SJCRH30 (cell line): ENCODE data around the gene LIPM. TPM values are rescaled to one million over a fixed set of nuclear protein-coding genes. Genes with fewer than 3 reads are reported as not detected.
"Not testable (repeated sequence)": the region's sequence is repeated elsewhere in the genome, so short reads cannot be mapped to it uniquely, and the experiment has no call there.

Experiments
- DNase-seq, 2 experiments: peaks; one replicate each; pipeline ENCODE4 v3.0.0-alpha.2; 2015 to 2020
- H3K27ac ChIP-seq: fragments of 250-450 bp; sonication (Bioruptor Pico); 2 replicates; pipeline ENCODE4 v1.5.1; 2020; ENCODE audit warnings: mild to moderate bottlenecking, moderate library complexity
- H3K27me3 ChIP-seq: fragments of 250-450 bp; sonication (Bioruptor Pico); 2 replicates; pipeline ENCODE4 v1.5.1; 2020; ENCODE audit warnings: mild to moderate bottlenecking, moderate library complexity
- H3K36me3 ChIP-seq: fragments of 250-450 bp; sonication (Bioruptor Pico); 2 replicates; pipeline ENCODE4 v1.5.1; 2020; ENCODE audit warnings: mild to moderate bottlenecking, moderate library complexity
- H3K4me1 ChIP-seq: fragments of 250-450 bp; sonication (Bioruptor Pico); 2 replicates; pipeline ENCODE4 v1.5.1; 2020; ENCODE audit warnings: mild to moderate bottlenecking, moderate library complexity
- H3K4me3 ChIP-seq: fragments of 250-450 bp; sonication (Bioruptor Pico); 2 replicates; pipeline ENCODE4 v1.5.1; 2020; ENCODE audit warnings: mild to moderate bottlenecking, moderate library complexity
- H3K9me3 ChIP-seq: fragments of 250-450 bp; sonication (Bioruptor Pico); replicated peaks from 2 replicates; pipeline ENCODE4 v1.5.1; 2020; ENCODE audit warnings: mild to moderate bottlenecking, moderate library complexity
- total RNA-seq: library from RNA; depleted of rRNA; stranded (reverse); fragments of >200 nt; shearing (Covaris generic); gene quantifications from 2 replicates; pipeline ENCODE4 v1.2.3, GENCODE V29; 2014

Gene LIPM
- total RNA-seq, 1 experiment from 2014 or later = not detected

DNA sequence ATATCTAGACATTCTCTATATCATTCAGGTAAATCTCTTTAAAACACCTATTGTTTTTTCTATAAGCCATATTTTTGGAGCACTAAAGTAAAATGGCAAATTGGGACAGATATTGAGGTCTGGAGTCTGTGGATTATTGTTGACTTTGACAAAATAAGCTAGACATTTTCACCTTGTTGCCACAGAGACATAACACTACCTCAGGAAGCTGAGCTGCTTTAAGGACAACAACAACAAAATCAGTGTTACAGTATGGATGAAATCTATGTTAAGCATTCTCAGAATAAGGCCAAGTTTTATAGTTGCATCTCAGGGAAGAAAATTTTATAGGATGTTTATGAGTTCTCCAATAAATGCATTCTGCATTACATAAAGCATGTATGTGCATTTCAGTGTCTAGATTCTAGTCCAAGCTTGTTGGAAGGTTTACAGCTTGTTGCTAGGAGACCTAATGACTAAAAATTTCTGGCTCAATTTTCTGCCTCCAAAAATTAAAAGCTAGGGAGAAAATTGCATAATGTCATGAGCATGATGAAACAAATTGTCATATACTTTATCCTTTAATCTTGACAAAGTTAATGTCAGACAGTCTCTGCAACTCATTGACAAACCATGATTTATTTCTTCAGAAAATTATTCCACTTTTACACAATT, 18.3 kb downstream of the LIPM start:
- Histone ChIP-seq H3K9me3 (no peaks in the 10 kb centered on the region), H3K4me3 (no peak overlapping the region), H3K4me1 (no peaks in the 10 kb centered on the region), H3K27ac (no peak overlapping the region), H3K36me3 (no peaks in the 10 kb centered on the region), H3K27me3 (no peaks in the 10 kb centered on the region)
- DNase-seq = no peak

DNA sequence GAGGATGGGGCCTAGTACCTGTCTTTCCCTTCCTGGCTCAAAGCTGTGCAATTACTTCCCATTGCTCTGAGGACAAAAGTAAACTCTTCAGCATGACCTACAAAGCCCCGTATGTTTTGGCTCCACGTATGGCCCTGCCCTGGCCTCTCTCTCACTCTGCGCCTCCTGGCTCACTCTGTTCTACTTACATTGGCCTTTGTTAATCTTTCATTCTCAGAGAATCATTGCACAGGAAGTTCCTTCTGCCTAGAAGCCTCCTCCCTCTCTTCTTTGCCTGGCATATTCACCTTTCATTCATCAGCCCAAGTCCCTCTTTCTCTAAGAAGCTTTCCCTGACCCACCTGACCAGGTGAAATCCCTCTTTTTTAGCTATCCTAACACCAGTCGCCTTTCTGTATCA, 23.9 kb downstream of the LIPM start:
- Histone ChIP-seq H3K9me3 (no peaks in the 10 kb centered on the region), H3K36me3 (no peaks in the 10 kb centered on the region), H3K27ac (no peak overlapping the region), H3K4me3 (no peak overlapping the region), H3K4me1 (no peaks in the 10 kb centered on the region), H3K27me3 (no peaks in the 10 kb centered on the region)
- no peak for DNase-seq

DNA sequence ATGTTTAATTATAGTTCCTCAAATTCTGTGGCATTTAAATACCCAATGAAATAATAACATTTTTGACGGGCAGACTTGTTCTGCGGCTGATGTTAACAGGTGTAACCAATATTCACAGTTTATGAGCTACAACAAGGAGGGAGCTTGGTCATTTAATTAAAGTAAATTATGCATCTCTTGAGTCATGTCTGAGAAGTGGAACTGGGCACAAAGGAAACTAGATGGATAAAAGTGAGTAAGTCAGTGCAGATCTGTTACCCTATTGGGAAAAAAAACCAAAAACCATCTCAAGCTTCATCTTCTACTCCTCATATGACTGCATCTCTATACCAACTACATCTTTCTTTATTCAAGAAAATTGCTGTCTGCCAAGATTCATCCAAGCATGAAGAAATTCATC, 25.1 kb downstream of the LIPM start:
- no peak overlapping the region for H3K27ac ChIP-seq
- H3K9me3 ChIP-seq = no peaks in the 10 kb centered on the region
- no peaks in the 10 kb centered on the region for H3K27me3 ChIP-seq
- H3K4me1 ChIP-seq = no peaks in the 10 kb centered on the region
- H3K4me3 ChIP-seq = no peak overlapping the region
- no peak for DNase-seq
- no peaks in the 10 kb centered on the region for H3K36me3 ChIP-seq

DNA sequence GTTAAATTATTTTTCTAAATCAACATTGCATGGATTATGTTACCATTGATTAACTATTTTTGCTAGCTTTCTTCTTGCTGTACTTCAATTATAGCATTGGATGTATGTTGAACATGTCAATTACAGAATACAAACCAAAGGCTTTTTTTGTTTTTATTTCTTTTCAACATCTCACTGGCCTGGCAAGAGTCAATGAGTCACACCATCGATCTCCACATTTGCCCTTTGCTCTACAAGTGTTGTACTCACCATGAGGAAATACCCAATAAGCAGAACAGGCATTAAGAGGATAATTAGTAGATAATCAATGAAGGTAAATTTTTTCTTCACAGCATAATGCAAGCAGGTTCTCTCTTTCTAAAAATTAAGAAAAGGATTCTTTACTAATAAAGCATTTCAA, 25.8 kb downstream of the LIPM start:
- no peak for DNase-seq
- Histone ChIP-seq H3K4me3 (no peak overlapping the region), H3K4me1 (no peaks in the 10 kb centered on the region), H3K27me3 (no peaks in the 10 kb centered on the region), H3K27ac (no peak overlapping the region), H3K36me3 (no peaks in the 10 kb centered on the region), H3K9me3 (no peaks in the 10 kb centered on the region)

DNA sequence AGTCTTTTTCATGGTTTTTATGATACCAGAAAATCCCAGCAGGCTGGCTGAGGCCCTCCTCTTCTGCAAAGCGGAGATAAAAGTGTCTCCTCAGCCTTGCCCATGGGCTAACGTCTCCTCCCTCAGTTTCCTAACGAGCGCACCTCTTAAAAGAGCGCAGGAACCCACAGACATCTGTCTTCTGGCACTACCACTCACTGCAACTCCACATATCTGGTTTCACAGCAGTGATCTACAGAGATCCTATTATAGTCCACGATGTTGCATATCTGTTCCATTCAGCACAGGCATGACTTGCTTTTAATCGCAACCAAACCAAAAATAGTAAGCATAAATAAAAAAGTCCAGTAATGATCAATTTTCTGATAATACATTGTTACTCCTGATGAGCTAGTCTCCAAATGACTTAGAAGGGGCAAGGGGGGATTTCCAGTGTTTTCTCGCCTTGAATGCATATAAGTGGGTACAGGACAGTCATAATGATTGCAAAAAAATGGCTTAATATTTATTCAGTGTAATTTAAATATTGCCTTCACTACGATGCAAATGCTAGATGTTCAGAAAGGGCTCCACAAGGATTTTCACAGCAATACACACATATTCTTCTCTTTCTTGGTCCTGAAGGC, 28.2 kb downstream of the LIPM start:
- H3K27me3 ChIP-seq = no peaks in the 10 kb centered on the region
- H3K36me3 ChIP-seq = no peaks in the 10 kb centered on the region
- H3K27ac ChIP-seq = no peak overlapping the region
- H3K9me3 ChIP-seq = no peaks in the 10 kb centered on the region
- no peak overlapping the region for H3K4me3 ChIP-seq
- no peaks in the 10 kb centered on the region for H3K4me1 ChIP-seq
- DNase-seq = no peak

DNA sequence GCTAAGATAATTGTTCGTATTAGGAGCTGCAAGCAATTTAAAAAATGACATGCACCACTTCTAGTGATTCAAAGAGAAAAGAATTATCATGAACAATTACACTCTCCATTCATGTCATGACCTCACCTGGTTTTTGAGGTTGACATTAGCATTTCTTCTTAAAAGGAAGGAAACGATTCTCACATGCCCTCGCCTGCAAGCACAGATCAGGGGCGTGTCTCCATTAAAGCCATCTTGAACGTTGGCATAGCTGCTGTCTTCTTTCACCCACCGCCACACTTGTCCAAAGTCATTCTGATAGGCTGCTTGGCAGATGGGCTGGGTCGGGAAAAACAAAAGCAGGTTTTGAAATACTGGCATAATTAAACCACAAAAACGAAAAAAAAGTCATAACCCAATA, 29.2 kb downstream of the LIPM start:
- Histone ChIP-seq H3K4me1 (no peaks in the 10 kb centered on the region), H3K27ac (no peak overlapping the region), H3K36me3 (no peaks in the 10 kb centered on the region), H3K4me3 (no peak overlapping the region), H3K9me3 (no peaks in the 10 kb centered on the region), H3K27me3 (no peaks in the 10 kb centered on the region)
- no peak for DNase-seq

DNA sequence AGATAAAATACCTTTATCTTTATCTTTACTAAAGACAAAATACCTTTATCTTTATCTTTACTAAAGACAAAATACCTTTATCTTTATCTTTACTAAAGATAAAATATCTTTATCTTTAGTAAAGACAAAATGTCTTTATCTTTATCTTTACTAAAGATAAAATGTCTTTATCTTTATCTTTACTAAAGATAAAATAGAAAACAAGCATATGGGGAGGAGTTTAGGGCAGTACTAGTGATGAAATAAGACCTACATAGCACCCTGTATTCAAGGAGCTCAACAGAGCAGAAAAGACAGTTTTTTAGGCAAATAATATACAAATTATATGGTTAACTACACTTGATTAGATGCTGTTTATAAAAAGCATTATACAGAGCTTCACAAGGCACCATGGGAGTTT, 29.8 kb downstream of the LIPM start:
- Histone ChIP-seq H3K9me3 (no peaks in the 10 kb centered on the region), H3K4me3 (no peak overlapping the region), H3K27ac (no peak overlapping the region), H3K36me3 (no peaks in the 10 kb centered on the region), H3K4me1 (no peaks in the 10 kb centered on the region), H3K27me3 (no peaks in the 10 kb centered on the region)
- DNase-seq = no peak

DNA sequence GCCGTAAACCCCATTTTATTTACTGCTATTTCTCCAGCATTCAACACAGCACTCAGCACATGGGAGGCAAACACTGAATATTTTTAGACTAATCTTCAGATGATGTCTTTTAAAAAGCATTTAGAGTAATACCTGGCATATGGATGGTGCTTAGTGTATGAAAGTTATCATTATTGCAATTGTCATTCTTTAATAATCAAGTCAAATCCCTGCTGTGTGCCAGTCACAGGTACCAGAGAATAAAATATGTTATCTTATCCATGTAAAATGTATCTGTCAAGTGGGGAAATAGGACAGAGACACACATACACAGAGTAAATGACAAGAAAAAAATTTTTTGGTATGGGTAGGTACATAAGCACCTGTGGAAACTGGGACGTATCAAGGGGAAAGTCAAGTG, 30.6 kb downstream of the LIPM start:
- Histone ChIP-seq H3K4me3 (no peak overlapping the region), H3K9me3 (no peaks in the 10 kb centered on the region), H3K4me1 (no peaks in the 10 kb centered on the region), H3K36me3 (no peaks in the 10 kb centered on the region), H3K27ac (no peak overlapping the region), H3K27me3 (no peaks in the 10 kb centered on the region)
- no peak for DNase-seq

DNA sequence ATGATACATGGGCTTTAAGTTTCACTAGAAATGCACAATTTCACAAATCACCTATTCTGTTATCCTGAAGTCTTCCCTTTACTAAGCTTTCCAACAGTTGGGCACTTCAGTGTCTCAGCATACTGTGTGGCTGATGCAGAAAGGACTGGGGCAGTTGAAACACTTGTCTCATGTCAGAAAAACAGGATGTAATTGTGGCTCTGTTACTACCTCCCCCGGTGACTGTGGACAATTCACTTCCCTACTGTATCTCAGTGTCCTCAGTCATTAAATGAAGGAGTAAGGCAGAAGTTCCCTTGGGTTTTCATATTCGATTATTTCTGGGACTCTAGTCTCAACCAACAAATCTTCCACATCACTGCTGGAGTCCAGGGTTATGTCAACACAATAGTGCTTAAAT, 31.2 kb downstream of the LIPM start:
- H3K27ac ChIP-seq = no peak overlapping the region
- H3K36me3 ChIP-seq = no peaks in the 10 kb centered on the region
- H3K4me1 ChIP-seq = no peaks in the 10 kb centered on the region
- no peak for DNase-seq
- no peak overlapping the region for H3K4me3 ChIP-seq
- no peaks in the 10 kb centered on the region for H3K27me3 ChIP-seq
- no peaks in the 10 kb centered on the region for H3K9me3 ChIP-seq

DNA sequence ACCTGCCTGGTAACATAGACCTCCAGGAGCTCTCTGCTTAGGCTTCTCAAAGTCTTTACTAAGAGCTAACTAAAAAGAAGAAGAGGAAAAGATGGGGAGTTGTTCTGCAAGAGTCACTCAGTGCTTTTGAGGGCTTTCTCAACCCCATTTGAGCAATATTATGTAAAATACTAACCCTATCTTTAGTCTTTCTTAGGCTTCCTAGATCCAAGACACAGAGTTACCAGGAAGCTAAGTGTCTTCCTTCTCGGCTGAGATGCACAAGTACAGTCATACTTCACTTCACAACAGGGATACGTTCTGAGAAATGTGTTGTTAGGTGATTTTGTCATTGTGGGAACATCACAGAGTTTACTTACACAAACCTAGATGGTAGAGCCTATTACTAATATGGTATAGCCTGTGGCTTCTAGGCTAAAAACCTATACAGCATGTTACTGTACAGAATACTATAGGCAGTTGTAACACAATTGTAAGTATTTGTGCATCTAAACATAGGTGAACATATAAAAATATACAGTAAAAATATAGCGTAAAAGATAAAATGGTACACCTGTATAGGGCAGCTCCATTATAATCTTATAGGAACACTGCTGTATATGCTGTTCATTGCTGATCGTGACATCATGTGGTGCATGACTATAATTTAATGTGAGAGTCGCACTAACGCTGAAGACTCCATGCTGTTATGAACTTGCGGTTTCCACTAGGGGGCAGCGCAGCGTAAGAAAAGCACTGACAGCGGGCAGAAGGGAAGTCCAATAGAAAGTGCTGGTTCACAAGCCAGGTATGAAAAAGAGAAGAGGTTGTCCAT, 32.8 kb downstream of the LIPM start:
- no peak overlapping the region for H3K4me3 ChIP-seq
- no peaks in the 10 kb centered on the region for H3K9me3 ChIP-seq
- DNase-seq = peak; percentile 51 to 76
- H3K27ac ChIP-seq = no peak overlapping the region
- no peaks in the 10 kb centered on the region for H3K36me3 ChIP-seq
- H3K4me1 ChIP-seq = no peaks in the 10 kb centered on the region
- H3K27me3 ChIP-seq = no peaks in the 10 kb centered on the region

DNA sequence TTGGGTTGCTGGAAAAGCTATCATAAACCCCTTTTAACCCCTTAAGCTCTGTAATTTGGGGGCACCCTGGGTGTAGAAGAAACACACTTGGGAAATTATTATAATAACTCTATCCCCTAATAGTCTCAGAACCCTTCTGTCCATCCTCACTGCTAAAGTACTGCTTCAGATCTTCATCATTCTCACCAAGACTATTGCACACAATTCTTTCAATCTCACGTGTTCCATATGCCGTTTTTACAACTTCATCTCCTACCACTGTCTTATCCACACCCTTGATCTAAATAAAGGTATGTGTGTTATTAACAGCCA, 33.3 kb downstream of the LIPM start:
- no peaks in the 10 kb centered on the region for H3K27me3 ChIP-seq
- no peak overlapping the region for H3K27ac ChIP-seq
- no peaks in the 10 kb centered on the region for H3K4me1 ChIP-seq
- H3K36me3 ChIP-seq = no peaks in the 10 kb centered on the region
- no peak for DNase-seq
- no peaks in the 10 kb centered on the region for H3K9me3 ChIP-seq
- H3K4me3 ChIP-seq = no peak overlapping the region

DNA sequence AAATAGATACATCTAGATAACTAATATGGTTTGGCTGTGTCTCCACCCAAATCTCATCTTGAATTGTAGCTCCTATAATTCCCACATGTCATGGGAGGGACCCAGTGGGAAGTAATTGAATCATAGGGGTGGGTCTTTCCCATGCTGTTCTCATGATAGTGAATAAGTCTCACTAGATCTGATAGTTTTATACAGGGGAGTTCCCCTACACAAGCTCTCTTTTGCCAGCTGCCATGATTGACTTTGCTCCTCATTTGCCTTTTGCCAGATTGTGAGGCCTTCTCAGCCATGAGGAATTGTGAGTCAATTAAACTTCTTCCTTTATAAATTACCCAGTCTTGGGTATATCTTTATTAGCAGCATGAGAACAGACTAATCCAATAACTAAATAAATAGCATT, 35.1 kb downstream of the LIPM start:
- not testable (repeated sequence) for H3K27me3 ChIP-seq, H3K4me1 ChIP-seq, DNase-seq, H3K27ac ChIP-seq, H3K9me3 ChIP-seq, H3K36me3 ChIP-seq, H3K4me3 ChIP-seq

DNA sequence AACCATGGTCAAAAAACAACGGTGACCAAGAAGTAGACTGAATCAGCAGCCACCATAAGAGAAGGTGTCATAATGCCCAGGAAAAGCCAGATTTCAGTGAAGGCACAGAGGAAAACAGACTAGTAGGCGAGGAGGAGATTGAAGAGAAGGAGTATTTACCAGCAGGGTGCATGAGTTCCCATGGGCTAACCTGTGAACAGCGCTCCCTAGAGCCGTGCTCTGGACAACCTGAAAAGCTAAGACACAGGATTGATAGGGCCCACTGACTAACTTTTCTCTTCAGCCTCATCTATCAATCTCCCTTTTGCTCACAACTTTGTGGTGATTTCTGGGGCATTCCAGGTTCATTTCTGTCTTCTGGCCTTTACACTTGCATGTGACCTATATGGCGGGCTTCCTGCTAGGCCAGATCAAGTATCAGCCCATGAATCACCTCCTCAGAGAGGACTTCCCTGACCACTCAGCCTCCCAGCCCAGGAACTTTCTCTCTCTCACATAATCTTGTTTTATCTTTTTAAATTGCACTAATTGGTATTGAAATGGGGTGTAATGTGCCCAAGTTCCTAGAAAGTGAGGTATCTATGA, 36.3 kb downstream of the LIPM start:
- Histone ChIP-seq H3K4me3 (no peak overlapping the region), H3K27me3 (no peaks in the 10 kb centered on the region), H3K9me3 (no peaks in the 10 kb centered on the region), H3K36me3 (no peaks in the 10 kb centered on the region), H3K27ac (no peak overlapping the region), H3K4me1 (no peaks in the 10 kb centered on the region)
- no peak for DNase-seq

DNA sequence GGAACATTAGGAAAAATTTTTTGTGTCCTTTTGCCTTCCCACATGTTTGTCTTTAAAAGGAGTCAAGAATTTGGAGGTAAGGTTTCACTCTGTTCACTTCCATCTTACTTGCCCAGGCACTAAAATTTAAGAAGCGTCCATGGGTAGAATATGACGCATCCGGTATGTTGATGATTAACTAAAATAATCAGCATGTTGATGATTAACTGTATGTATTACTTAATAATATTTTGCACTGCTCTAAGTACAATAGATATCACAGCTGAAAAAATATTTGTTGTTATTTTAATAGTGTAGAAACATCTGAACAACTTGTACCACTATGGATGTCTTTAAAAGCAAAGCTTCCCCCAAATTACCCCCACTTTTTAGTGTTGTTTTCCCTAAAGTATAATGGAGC, 37.6 kb downstream of the LIPM start:
- no peak overlapping the region for H3K27ac ChIP-seq
- H3K36me3 ChIP-seq = no peaks in the 10 kb centered on the region
- no peak overlapping the region for H3K4me3 ChIP-seq
- no peaks in the 10 kb centered on the region for H3K4me1 ChIP-seq
- DNase-seq = no peak
- no peaks in the 10 kb centered on the region for H3K27me3 ChIP-seq
- H3K9me3 ChIP-seq = no peaks in the 10 kb centered on the region

DNA sequence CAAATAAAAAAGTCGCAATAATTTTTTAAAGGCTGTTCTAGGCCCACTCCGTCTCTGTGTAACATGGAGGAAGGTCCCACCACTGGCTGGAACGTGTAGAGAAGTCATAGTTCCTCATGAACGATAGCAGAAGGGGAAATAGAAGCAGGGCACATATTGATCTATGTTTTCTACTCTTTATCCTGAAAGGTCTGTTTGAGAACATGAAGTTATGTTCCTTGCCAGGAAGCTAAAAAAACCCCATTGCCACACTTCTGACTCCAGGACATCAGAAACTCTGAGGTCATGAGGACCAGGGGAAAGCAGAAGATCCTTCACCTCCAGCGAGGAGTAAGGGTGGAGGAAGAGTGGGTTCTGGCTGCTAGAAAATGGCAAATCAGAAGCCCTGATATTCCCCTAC, 38.4 kb downstream of the LIPM start:
- no peaks in the 10 kb centered on the region for H3K36me3 ChIP-seq
- H3K4me3 ChIP-seq = no peak overlapping the region
- H3K9me3 ChIP-seq = no peaks in the 10 kb centered on the region
- H3K27ac ChIP-seq = no peak overlapping the region
- no peaks in the 10 kb centered on the region for H3K4me1 ChIP-seq
- no peaks in the 10 kb centered on the region for H3K27me3 ChIP-seq
- no peak for DNase-seq
